Measurements from ENCODE around the gene PODXL2.

- TF ChIP-seq, protein P1, sequence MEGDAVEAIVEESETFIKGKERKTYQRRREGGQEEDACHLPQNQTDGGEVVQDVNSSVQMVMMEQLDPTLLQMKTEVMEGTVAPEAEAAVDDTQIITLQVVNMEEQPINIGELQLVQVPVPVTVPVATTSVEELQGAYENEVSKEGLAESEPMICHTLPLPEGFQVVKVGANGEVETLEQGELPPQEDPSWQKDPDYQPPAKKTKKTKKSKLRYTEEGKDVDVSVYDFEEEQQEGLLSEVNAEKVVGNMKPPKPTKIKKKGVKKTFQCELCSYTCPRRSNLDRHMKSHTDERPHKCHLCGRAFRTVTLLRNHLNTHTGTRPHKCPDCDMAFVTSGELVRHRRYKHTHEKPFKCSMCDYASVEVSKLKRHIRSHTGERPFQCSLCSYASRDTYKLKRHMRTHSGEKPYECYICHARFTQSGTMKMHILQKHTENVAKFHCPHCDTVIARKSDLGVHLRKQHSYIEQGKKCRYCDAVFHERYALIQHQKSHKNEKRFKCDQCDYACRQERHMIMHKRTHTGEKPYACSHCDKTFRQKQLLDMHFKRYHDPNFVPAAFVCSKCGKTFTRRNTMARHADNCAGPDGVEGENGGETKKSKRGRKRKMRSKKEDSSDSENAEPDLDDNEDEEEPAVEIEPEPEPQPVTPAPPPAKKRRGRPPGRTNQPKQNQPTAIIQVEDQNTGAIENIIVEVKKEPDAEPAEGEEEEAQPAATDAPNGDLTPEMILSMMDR (IDR thresholded peaks at IDR 0.05): no peak
- TF ChIP-seq POLR2A (IDR thresholded peaks at IDR 0.05): no peak
Observed at GRCh38 chr3:127701280-127701911, 72.4 kb downstream of the PODXL2 start.
